ENCODE measurements around the gene SPTB. TPM values are rescaled to one million over a fixed set of nuclear protein-coding genes. Genes with fewer than 3 reads are reported as not detected.

SPTB gene
- total and polyA plus RNA-seq, 10 of the 15 experiments (the other 5 are each of a cell fraction or from before 2014, with no cell fraction given), result under 0.01 to 0.04 (median 0.02) TPM; not detected in 4

Small RNA genes lying within 50 kb of the gene (microRNA-seq; reads per million reads assigned to microRNA genes)
- gene MIR7855, result not detected

Small RNA genes lying within 50 kb of the gene (small RNA-seq; reads per million reads assigned to genes)
- gene RPPH1-2P, result not detected

Other genes starting within 250 kb of the SPTB start
- gene PLEKHG3, start 175.5 kb downstream of the SPTB start, total RNA-seq (2014; rRNA removed), result 0.05 TPM in 1 of 2 replicates, not detected in the other
- gene PLEKHG3, start 175.5 kb downstream of the SPTB start, total RNA-seq (2014; rRNA removed; fragmentation: Illumina TruSeq; extraction: Trizol), result not detected in 2 replicates
- 0.32 and 0.64 TPM in 2 replicates for gene PLEKHG3, start 175.5 kb downstream of the SPTB start, total RNA-seq (2021)
- 0.37 and 0.73 TPM in 2 replicates for gene PLEKHG3, start 175.5 kb downstream of the SPTB start, polyA plus RNA-seq (2011; rRNA removed)
- gene PLEKHG3, start 175.5 kb downstream of the SPTB start, polyA plus RNA-seq (2014; fragmentation: Illumina TruSeq; extraction: Trizol), result 0.03 TPM in 1 of 2 replicates, not detected in the other
- gene PLEKHG3, start 175.5 kb downstream of the SPTB start, polyA plus RNA-seq (2014; fragmentation: Nextera tagmentation; extraction: Ambion mirVana), result not detected
- 0.05 and 0.06 TPM in 2 replicates for gene PLEKHG3, start 175.5 kb downstream of the SPTB start, polyA plus RNA-seq (2014; rRNA removed)
- gene PLEKHG3, start 175.5 kb downstream of the SPTB start, polyA plus RNA-seq (2016; fragmentation: Nextera tagmentation; extraction: Ambion mirVana), result under 1 TPM in 1 of 2 experiments, not detected in 1; 0.07 TPM
- gene CHURC1, start 34.5 kb upstream of the SPTB start, total RNA-seq (2014; rRNA removed), result 41.0 and 56.9 TPM in 2 replicates
- gene CHURC1, start 34.5 kb upstream of the SPTB start, total RNA-seq (2014; rRNA removed; fragmentation: Illumina TruSeq; extraction: Trizol), result 73.3 and 81.0 TPM in 2 replicates
- 65.3 and 70.2 TPM in 2 replicates for gene CHURC1, start 34.5 kb upstream of the SPTB start, total RNA-seq (2021)
- 193 and 241 TPM in 2 replicates for gene CHURC1, start 34.5 kb upstream of the SPTB start, polyA plus RNA-seq (2011; rRNA removed)
- gene CHURC1, start 34.5 kb upstream of the SPTB start, polyA plus RNA-seq (2014; fragmentation: Illumina TruSeq; extraction: Trizol), result 88.3 and 111 TPM in 2 replicates
- gene CHURC1, start 34.5 kb upstream of the SPTB start, polyA plus RNA-seq (2014; fragmentation: Nextera tagmentation; extraction: Ambion mirVana), result 100 to 1,000 TPM; 408 to 421 TPM
- 50.9 and 65.4 TPM in 2 replicates for gene CHURC1, start 34.5 kb upstream of the SPTB start, polyA plus RNA-seq (2014; rRNA removed)
- 100 to 1,000 TPM; 237 to 262 TPM for gene CHURC1, start 34.5 kb upstream of the SPTB start, polyA plus RNA-seq (2016; fragmentation: Nextera tagmentation; extraction: Ambion mirVana)
- not detected in 2 replicates for gene GPX2, start 62.8 kb upstream of the SPTB start, total RNA-seq (2014; rRNA removed)
- gene GPX2, start 62.8 kb upstream of the SPTB start, total RNA-seq (2014; rRNA removed; fragmentation: Illumina TruSeq; extraction: Trizol), result not detected in 2 replicates
- 0.85 TPM in 1 of 2 replicates, not detected in the other for gene GPX2, start 62.8 kb upstream of the SPTB start, total RNA-seq (2021)
- not detected in 2 replicates for gene GPX2, start 62.8 kb upstream of the SPTB start, polyA plus RNA-seq (2011; rRNA removed)
- gene GPX2, start 62.8 kb upstream of the SPTB start, polyA plus RNA-seq (2014; fragmentation: Illumina TruSeq; extraction: Trizol), result not detected in 2 replicates
- gene GPX2, start 62.8 kb upstream of the SPTB start, polyA plus RNA-seq (2014; fragmentation: Nextera tagmentation; extraction: Ambion mirVana), result not detected
- gene GPX2, start 62.8 kb upstream of the SPTB start, polyA plus RNA-seq (2014; rRNA removed), result not detected in 2 replicates
- gene GPX2, start 62.8 kb upstream of the SPTB start, polyA plus RNA-seq (2016; fragmentation: Nextera tagmentation; extraction: Ambion mirVana), result not detected
- gene RAB15, start 92.4 kb upstream of the SPTB start, total RNA-seq (2014; rRNA removed), result 2.3 and 2.9 TPM in 2 replicates
- gene RAB15, start 92.4 kb upstream of the SPTB start, total RNA-seq (2014; rRNA removed; fragmentation: Illumina TruSeq; extraction: Trizol), result 2.4 and 2.5 TPM in 2 replicates
- gene RAB15, start 92.4 kb upstream of the SPTB start, total RNA-seq (2021), result 2.6 and 2.8 TPM in 2 replicates
- 0.77 and 0.81 TPM in 2 replicates for gene RAB15, start 92.4 kb upstream of the SPTB start, polyA plus RNA-seq (2011; rRNA removed)
- 1.6 and 3.0 TPM in 2 replicates for gene RAB15, start 92.4 kb upstream of the SPTB start, polyA plus RNA-seq (2014; fragmentation: Illumina TruSeq; extraction: Trizol)
- gene RAB15, start 92.4 kb upstream of the SPTB start, polyA plus RNA-seq (2014; fragmentation: Nextera tagmentation; extraction: Ambion mirVana), result 1 to 10 TPM in 1 of 2 experiments, under 1 TPM in 1; 0.32 to 1.0 TPM
- gene RAB15, start 92.4 kb upstream of the SPTB start, polyA plus RNA-seq (2014; rRNA removed), result 2.5 and 3.9 TPM in 2 replicates
- 1 to 10 TPM; 1.0 to 1.8 TPM for gene RAB15, start 92.4 kb upstream of the SPTB start, polyA plus RNA-seq (2016; fragmentation: Nextera tagmentation; extraction: Ambion mirVana)
- gene FNTB, start 107.0 kb upstream of the SPTB start, total RNA-seq (2014; rRNA removed), result 10.1 and 11.1 TPM in 2 replicates
- gene FNTB, start 107.0 kb upstream of the SPTB start, total RNA-seq (2014; rRNA removed; fragmentation: Illumina TruSeq; extraction: Trizol), result 13.6 and 14.7 TPM in 2 replicates
- gene FNTB, start 107.0 kb upstream of the SPTB start, total RNA-seq (2021), result 16.3 and 17.3 TPM in 2 replicates
- 19.6 and 25.1 TPM in 2 replicates for gene FNTB, start 107.0 kb upstream of the SPTB start, polyA plus RNA-seq (2011; rRNA removed)
- gene FNTB, start 107.0 kb upstream of the SPTB start, polyA plus RNA-seq (2014; fragmentation: Illumina TruSeq; extraction: Trizol), result 16.0 and 17.4 TPM in 2 replicates
- 10 to 100 TPM; 10.4 to 14.2 TPM for gene FNTB, start 107.0 kb upstream of the SPTB start, polyA plus RNA-seq (2014; fragmentation: Nextera tagmentation; extraction: Ambion mirVana)
- gene FNTB, start 107.0 kb upstream of the SPTB start, polyA plus RNA-seq (2014; rRNA removed), result 16.0 and 18.1 TPM in 2 replicates
- 10 to 100 TPM; 22.4 to 22.9 TPM for gene FNTB, start 107.0 kb upstream of the SPTB start, polyA plus RNA-seq (2016; fragmentation: Nextera tagmentation; extraction: Ambion mirVana)
- 65.1 and 79.8 TPM in 2 replicates for gene MAX, start 222.6 kb upstream of the SPTB start, total RNA-seq (2014; rRNA removed)
- gene MAX, start 222.6 kb upstream of the SPTB start, total RNA-seq (2014; rRNA removed; fragmentation: Illumina TruSeq; extraction: Trizol), result 56.0 and 60.7 TPM in 2 replicates
- 114 and 122 TPM in 2 replicates for gene MAX, start 222.6 kb upstream of the SPTB start, total RNA-seq (2021)
- gene MAX, start 222.6 kb upstream of the SPTB start, polyA plus RNA-seq (2011; rRNA removed), result 72.3 and 77.3 TPM in 2 replicates
- 66.0 and 85.4 TPM in 2 replicates for gene MAX, start 222.6 kb upstream of the SPTB start, polyA plus RNA-seq (2014; fragmentation: Illumina TruSeq; extraction: Trizol)
- gene MAX, start 222.6 kb upstream of the SPTB start, polyA plus RNA-seq (2014; fragmentation: Nextera tagmentation; extraction: Ambion mirVana), result 10 to 100 TPM; 21.5 to 37.2 TPM
- 83.6 and 88.6 TPM in 2 replicates for gene MAX, start 222.6 kb upstream of the SPTB start, polyA plus RNA-seq (2014; rRNA removed)
- 10 to 100 TPM; 66.6 to 68.3 TPM for gene MAX, start 222.6 kb upstream of the SPTB start, polyA plus RNA-seq (2016; fragmentation: Nextera tagmentation; extraction: Ambion mirVana)